HCT116 (cell line): Measurements from ENCODE around the gene PACRG. TPM values are rescaled to one million over a fixed set of nuclear protein-coding genes. Genes with fewer than 3 reads are reported as not detected.

ENCODE experiments used
- ATAC-seq: fragments of 200-7000 bp; cut with Tn5 transposase; 2 replicates; pipeline ENCODE4 v1.9.1; 2020; ENCODE audit warnings: mild to moderate bottlenecking, moderate library complexity
- BruUV-seq: library from RNA; stranded (reverse); fragments of 400-500 nt; replicated peaks from 2 replicates; lab custom pipeline; 2021; lab: Mats Ljungman, UMichigan
- CTCF ChIA-PET: fragments of 300-600 bp; sonication (Branson Sonifier 250); formaldehyde crosslinking; loops from one replicate; lab custom pipeline; 2021; ENCODE audit warnings: antibody characterized with exemption; lab: Charles Lee
- POLR2A ChIA-PET: fragments of 300-600, 350-600 bp; sonication (Branson Sonifier 250); formaldehyde crosslinking; loops from one replicate; lab custom pipeline; 2021; ENCODE audit warnings: antibody characterized with exemption; lab: Charles Lee
- RAD21 ChIA-PET, 2 experiments: fragments of 300-600 bp; sonication (Branson Sonifier 250); formaldehyde crosslinking; loops; one replicate each; lab custom pipeline; 2023; ENCODE audit warnings: low total read pairs in 2 of 2; ENCODE audit not compliant: uncharacterized antibody in 2 of 2, unreplicated experiment in 2 of 2, low non-redundant PET in 1 of 2; lab: Charles Lee
- DNase-seq: peaks from one replicate; pipeline ENCODE4 v3.0.0-alpha.2; 2010; ENCODE audit warnings: low read depth, low spot score
- H2AFZ ChIP-seq: fragments of 200-600 bp; shearing (Covaris generic), sonication (generic); 2 replicates; pipeline ENCODE4 v1.6.1; 2017; ENCODE audit warnings: low read depth, mixed run types, mixed read lengths, antibody characterized with exemption, low read length; ENCODE audit not compliant: poor library complexity, severe bottlenecking
- H3K27ac ChIP-seq: 2 replicates; pipeline ENCODE4 v1.5.1; 2012; ENCODE audit warnings: low read depth, low read length
- H3K27me3 ChIP-seq: fragments of 200-600 bp; sonication (generic); 2 replicates; pipeline ENCODE4 v1.6.1; 2016; ENCODE audit warnings: mixed run types, low read length, mixed read lengths; ENCODE audit not compliant: insufficient read depth
- H3K36me3 ChIP-seq, 2 experiments: fragments of 200-500 bp in 1 of 2; fragments of 200-600 bp in 1 of 2; sonication (Bioruptor generic) in 1 of 2; sonication (generic) in 1 of 2; 2 replicates each; pipeline versions ENCODE4 v1.5.1 to v1.6.1; 2014 to 2016; ENCODE audit warnings: low read length in 2 of 2, inconsistent platforms in 1 of 2, mixed read lengths in 1 of 2, mixed run types in 1 of 2; ENCODE audit not compliant: insufficient read depth in 2 of 2, control insufficient read depth in 1 of 2
- H3K4me1 ChIP-seq, 2 experiments: fragments of 200-600 bp in 1 of 2; sonication (generic) in 1 of 2; 2 replicates each; pipeline versions ENCODE4 v1.5.1 to v1.6.1; 2012 to 2017; ENCODE audit warnings: low read length in 2 of 2, inconsistent platforms in 1 of 2, mild to moderate bottlenecking in 1 of 2, mixed read lengths in 1 of 2, mixed run types in 1 of 2, moderate library complexity in 1 of 2; ENCODE audit not compliant: insufficient read depth in 2 of 2, control insufficient read depth in 1 of 2
- H3K4me2 ChIP-seq: fragments of 200-600 bp; sonication (generic); 2 replicates; pipeline ENCODE4 v1.6.1; 2017; ENCODE audit warnings: mixed run types, low read length, mixed read lengths
- H3K4me3 ChIP-seq, 2 experiments: fragments of 200-600 bp in 1 of 2; sonication (generic) in 1 of 2; replicated peaks in 1 of 2; 2 replicates each; pipeline ENCODE4 v1.5.1; 2011 to 2016; ENCODE audit warnings: low read length in 2 of 2, control low read depth in 1 of 2, low read depth in 1 of 2, mild to moderate bottlenecking in 1 of 2, mixed read lengths in 1 of 2, mixed run types in 1 of 2
- H3K79me2 ChIP-seq: fragments of 200-600 bp; sonication (generic); 2 replicates; pipeline ENCODE4 v1.6.1; 2017; ENCODE audit warnings: mild to moderate bottlenecking, mixed run types, low read length, moderate library complexity, mixed read lengths; ENCODE audit not compliant: insufficient read depth
- H3K9ac ChIP-seq: fragments of 200-600 bp; sonication (generic); 2 replicates; pipeline ENCODE4 v1.6.1; 2016; ENCODE audit warnings: low read length, mixed read lengths
- H3K9me2 ChIP-seq: fragments of 200-600 bp; sonication (generic), shearing (Covaris generic); 2 replicates; pipeline ENCODE4 v1.6.1; 2017; ENCODE audit warnings: mixed run types, mild to moderate bottlenecking, moderate library complexity; ENCODE audit not compliant: insufficient read depth
- H3K9me3 ChIP-seq, 2 experiments: fragments of 200-500 bp in 1 of 2; fragments of 200-600 bp in 1 of 2; sonication (Bioruptor generic) in 1 of 2; sonication (generic) in 1 of 2; 2 replicates each; pipeline ENCODE4 v1.6.1; 2014 to 2017; ENCODE audit warnings: low read length in 2 of 2, mixed read lengths in 2 of 2, inconsistent platforms in 1 of 2, low read depth in 1 of 2, mild to moderate bottlenecking in 1 of 2, mixed run types in 1 of 2, moderate library complexity in 1 of 2; ENCODE audit not compliant: control insufficient read depth in 1 of 2, insufficient read depth in 1 of 2
- H4K20me1 ChIP-seq: fragments of 200-600 bp; sonication (generic), shearing (Covaris generic); 2 replicates; pipeline ENCODE4 v1.6.1; 2017; ENCODE audit warnings: mixed run types, mild to moderate bottlenecking, moderate library complexity; ENCODE audit not compliant: insufficient read depth
- CBX3 ChIP-seq: IDR thresholded peaks from 2 replicates; pipeline ENCODE4 v1.6.1; 2012; ENCODE audit warnings: low read depth
- CEBPB ChIP-seq: IDR thresholded peaks from 2 replicates; pipeline ENCODE4 v1.6.1; 2012; ENCODE audit warnings: low read depth
- CTCF ChIP-seq, 3 experiments: fragments of 200-600 bp in 1 of 3; sonication (generic) in 1 of 3; IDR thresholded peaks in 2 of 3; conservative IDR thresholded peaks in 1 of 3; 2 replicates each; pipeline ENCODE4 v1.5.1; 2012 to 2017; ENCODE audit warnings: low read depth in 2 of 3, low read length in 2 of 3, antibody characterized with exemption in 1 of 3, borderline replicate concordance in 1 of 3, control low read depth in 1 of 3, mild to moderate bottlenecking in 1 of 3, mixed read lengths in 1 of 3, mixed run types in 1 of 3, moderate library complexity in 1 of 3; ENCODE audit not compliant: insufficient read depth in 1 of 3
- EGR1 ChIP-seq: IDR thresholded peaks from 2 replicates; pipeline ENCODE4 v1.6.1; 2012; ENCODE audit warnings: low read depth
- EZH2 ChIP-seq: fragments of 200-600 bp; sonication (generic); IDR thresholded peaks from 2 replicates; pipeline ENCODE4 v1.6.1; 2017; ENCODE audit warnings: antibody characterized with exemption, mixed run types
- EZH2phosphoT487 ChIP-seq: fragments of 200-600 bp; IDR thresholded peaks from 2 replicates; pipeline ENCODE4 v1.6.1; 2018; ENCODE audit warnings: antibody characterized with exemption, borderline replicate concordance
- FOSL1 ChIP-seq: IDR thresholded peaks from 2 replicates; pipeline ENCODE4 v1.6.1; 2012; ENCODE audit warnings: low read depth
- JUND ChIP-seq: IDR thresholded peaks from 2 replicates; pipeline ENCODE4 v1.6.1; 2012
- POLR2A ChIP-seq: IDR thresholded peaks from 2 replicates; pipeline ENCODE4 v1.7.0; 2011; ENCODE audit warnings: borderline replicate concordance; ENCODE audit not compliant: insufficient read depth, insufficient read length; ENCODE audit errors: extremely low read depth
- POLR2AphosphoS5 ChIP-seq: IDR thresholded peaks from 2 replicates; pipeline ENCODE4 v1.6.1; 2011; ENCODE audit warnings: mild to moderate bottlenecking, low read depth, low read length, moderate library complexity
- SIN3A ChIP-seq: IDR thresholded peaks from 2 replicates; pipeline ENCODE4 v1.6.1; 2012; ENCODE audit warnings: low read depth
- SP1 ChIP-seq: IDR thresholded peaks from 2 replicates; pipeline ENCODE4 v1.6.1; 2012; ENCODE audit warnings: low read depth
- SRF ChIP-seq: IDR thresholded peaks from 2 replicates; pipeline ENCODE4 v1.6.1; 2012; ENCODE audit warnings: low read depth
- YY1 ChIP-seq: IDR thresholded peaks from 2 replicates; pipeline ENCODE4 v1.6.1; 2011; ENCODE audit warnings: low read length, low read depth, moderate library complexity, mild to moderate bottlenecking; ENCODE audit not compliant: insufficient replicate concordance; ENCODE audit errors: extremely low read depth
- ZBTB33 ChIP-seq: IDR thresholded peaks from 2 replicates; pipeline ENCODE4 v1.6.1; 2011; ENCODE audit warnings: mild to moderate bottlenecking, low read length, moderate library complexity; ENCODE audit not compliant: insufficient replicate concordance; ENCODE audit errors: extremely low read depth
- ZFX ChIP-seq: fragments of 450-650 bp; IDR thresholded peaks from 2 replicates; pipeline ENCODE4 v1.6.1; 2017
- ZNF274 ChIP-seq: fragments of 200-500 bp; sonication (Bioruptor generic); IDR thresholded peaks from 2 replicates; pipeline ENCODE4 v1.6.1; 2014; ENCODE audit warnings: mild to moderate bottlenecking, low read depth, low read length, inconsistent platforms
- intact Hi-C: fragments of 100-400 bp; cut with micrococcal nuclease; formaldehyde crosslinking; loops from 2 replicates; pipeline ENCODE4 v1.10.0; 2022
- total RNA-seq: library from RNA; stranded (reverse); gene quantifications from one replicate; pipeline ENCODE4 v1.2.1, GENCODE V29; 2021; ENCODE audit not compliant: unreplicated experiment
- TF ChIP-seq, protein P1 (sequence below): IDR thresholded peaks from 2 replicates; pipeline ENCODE4 v1.6.1; 2012; ENCODE audit warnings: low read depth
- TF ChIP-seq, protein P2 (sequence below): IDR thresholded peaks from 2 replicates; pipeline ENCODE4 v1.6.1; 2012

The PACRG gene
- total RNA-seq, 1 experiment from 2014 or later = 0.71 TPM

DNA sequence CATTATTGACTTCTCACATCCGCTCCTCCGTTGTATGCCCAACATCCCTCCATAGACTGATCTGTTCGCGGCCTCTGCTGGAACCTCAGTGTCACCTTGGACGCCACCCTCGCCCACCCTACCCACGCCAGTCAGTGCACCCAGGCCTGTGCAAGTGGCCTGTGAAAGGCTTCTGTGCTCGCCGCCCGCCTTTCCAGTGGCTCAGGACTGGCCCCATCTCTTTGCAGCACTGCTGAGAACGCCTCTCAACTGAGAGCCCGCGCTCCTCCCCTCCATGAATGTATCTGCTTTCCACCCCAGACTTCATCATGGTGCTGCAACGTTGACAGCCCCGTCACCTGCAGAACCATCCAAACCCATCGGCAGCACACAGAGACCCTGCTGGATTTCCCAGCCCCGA, 459.4 kb downstream of the PACRG start:
- no peak overlapping the region for H3K4me3 ChIP-seq
- intact Hi-C loops = loop anchor here (10.0 kb wide), 1 partner anchor 368 kb away; no protein-coding TSS in a partner anchor
- CTCF ChIA-PET = no interaction called here
- no peaks in the 10 kb centered on the region for H3K36me3 ChIP-seq
- no peaks in the 10 kb centered on the region for H3K4me1 ChIP-seq
- H3K79me2 ChIP-seq = no peaks in the 10 kb centered on the region
- H2AFZ ChIP-seq = no peak overlapping the region
- RAD21 ChIA-PET = no interaction called here
- H4K20me1 ChIP-seq = no peaks in the 10 kb centered on the region
- TF ChIP-seq ZNF274 (no peak), SP1 (no peak), CEBPB (no peak), ZFX (no peak), SIN3A (no peak), YY1 (no peak), CTCF (IDR thresholded peaks at IDR 0.05 in 2 of 3, conservative IDR thresholded peaks at IDR 0.05 in 1 of 3; ENCODE audit: borderline replicate concordance in 1 of 3, insufficient read depth in 1 of 3, low read depth in 2 of 3, low read length in 2 of 3) (no peak), JUND (no peak), EZH2phosphoT487 (no peak), CBX3 (no peak), FOSL1 (no peak), POLR2AphosphoS5 (no peak), ZBTB33 (no peak), POLR2A (no peak), EGR1 (no peak), SRF (no peak), EZH2 (no peak)
- TF ChIP-seq, protein P1, sequence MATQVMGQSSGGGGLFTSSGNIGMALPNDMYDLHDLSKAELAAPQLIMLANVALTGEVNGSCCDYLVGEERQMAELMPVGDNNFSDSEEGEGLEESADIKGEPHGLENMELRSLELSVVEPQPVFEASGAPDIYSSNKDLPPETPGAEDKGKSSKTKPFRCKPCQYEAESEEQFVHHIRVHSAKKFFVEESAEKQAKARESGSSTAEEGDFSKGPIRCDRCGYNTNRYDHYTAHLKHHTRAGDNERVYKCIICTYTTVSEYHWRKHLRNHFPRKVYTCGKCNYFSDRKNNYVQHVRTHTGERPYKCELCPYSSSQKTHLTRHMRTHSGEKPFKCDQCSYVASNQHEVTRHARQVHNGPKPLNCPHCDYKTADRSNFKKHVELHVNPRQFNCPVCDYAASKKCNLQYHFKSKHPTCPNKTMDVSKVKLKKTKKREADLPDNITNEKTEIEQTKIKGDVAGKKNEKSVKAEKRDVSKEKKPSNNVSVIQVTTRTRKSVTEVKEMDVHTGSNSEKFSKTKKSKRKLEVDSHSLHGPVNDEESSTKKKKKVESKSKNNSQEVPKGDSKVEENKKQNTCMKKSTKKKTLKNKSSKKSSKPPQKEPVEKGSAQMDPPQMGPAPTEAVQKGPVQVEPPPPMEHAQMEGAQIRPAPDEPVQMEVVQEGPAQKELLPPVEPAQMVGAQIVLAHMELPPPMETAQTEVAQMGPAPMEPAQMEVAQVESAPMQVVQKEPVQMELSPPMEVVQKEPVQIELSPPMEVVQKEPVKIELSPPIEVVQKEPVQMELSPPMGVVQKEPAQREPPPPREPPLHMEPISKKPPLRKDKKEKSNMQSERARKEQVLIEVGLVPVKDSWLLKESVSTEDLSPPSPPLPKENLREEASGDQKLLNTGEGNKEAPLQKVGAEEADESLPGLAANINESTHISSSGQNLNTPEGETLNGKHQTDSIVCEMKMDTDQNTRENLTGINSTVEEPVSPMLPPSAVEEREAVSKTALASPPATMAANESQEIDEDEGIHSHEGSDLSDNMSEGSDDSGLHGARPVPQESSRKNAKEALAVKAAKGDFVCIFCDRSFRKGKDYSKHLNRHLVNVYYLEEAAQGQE = no peak
- TF ChIP-seq, protein P2, sequence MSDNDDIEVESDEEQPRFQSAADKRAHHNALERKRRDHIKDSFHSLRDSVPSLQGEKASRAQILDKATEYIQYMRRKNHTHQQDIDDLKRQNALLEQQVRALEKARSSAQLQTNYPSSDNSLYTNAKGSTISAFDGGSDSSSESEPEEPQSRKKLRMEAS = no peak
- POLR2A ChIA-PET = no interaction called here
- H3K27ac ChIP-seq = no peak overlapping the region
- H3K9ac ChIP-seq = no peak overlapping the region
- no peak overlapping the region for H3K4me2 ChIP-seq
- no peaks in the 10 kb centered on the region for H3K9me2 ChIP-seq
- ATAC-seq (no peak), DNase-seq (no peak)
- no peaks in the 10 kb centered on the region; a peak in 1 of 4 replicates for H3K9me3 ChIP-seq
- no TSS peak for BruUV-seq
- no peaks in the 10 kb centered on the region for H3K27me3 ChIP-seq
